ENCODE results near the gene EPHB1.

EPHB1 gene

DNA sequence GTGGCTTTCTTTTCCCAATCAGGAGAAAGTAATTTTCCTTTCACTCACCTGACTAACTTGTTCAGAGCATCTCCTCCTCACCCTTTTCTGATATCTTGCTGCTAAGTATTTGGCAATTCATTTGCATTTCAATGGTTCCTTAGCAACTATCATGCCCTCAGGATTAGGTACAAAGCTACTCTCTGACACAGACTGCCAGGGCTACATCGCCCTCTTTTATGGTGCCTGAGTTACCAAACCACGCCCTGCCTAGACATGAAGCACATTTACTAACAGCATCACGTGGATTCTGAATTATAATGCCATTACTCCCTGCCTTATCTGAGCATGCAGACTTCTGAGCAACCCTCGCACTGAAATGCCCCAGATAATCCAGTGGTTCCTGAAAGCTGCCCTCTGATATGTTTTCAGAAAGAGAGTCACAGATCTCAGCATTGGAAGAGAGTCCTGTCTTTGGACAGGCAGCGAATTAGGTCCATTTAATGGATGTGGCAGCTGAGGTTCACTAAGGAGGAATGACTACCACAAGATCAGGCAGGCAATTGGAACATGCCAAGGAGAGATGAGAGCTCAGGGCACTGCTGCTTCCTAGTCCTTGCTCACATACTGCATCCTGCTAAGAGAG is 14.5 kb downstream of the EPHB1 start:
- DNase-seq (ENCODE audit: low read depth), result no peak

DNA sequence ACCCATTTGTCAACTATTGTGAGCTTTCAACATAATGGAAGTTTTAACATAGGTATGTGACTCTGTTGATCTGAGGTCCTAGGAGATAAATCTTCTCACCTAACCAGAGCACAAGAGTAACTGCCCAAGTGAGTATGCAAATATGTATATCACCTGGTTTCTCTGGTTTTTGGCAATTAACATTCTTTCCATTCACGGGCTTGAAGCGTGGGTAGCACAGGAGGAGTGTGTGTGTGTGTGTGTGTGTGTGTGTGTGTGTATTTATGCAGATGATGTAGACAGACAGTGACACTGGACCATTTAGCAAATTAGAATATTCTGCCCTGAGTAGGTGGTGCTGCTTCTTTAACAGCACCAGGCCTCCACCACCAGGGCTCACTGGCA is 15.0 kb downstream of the EPHB1 start:
- no peak for DNase-seq (ENCODE audit: low read depth)

DNA sequence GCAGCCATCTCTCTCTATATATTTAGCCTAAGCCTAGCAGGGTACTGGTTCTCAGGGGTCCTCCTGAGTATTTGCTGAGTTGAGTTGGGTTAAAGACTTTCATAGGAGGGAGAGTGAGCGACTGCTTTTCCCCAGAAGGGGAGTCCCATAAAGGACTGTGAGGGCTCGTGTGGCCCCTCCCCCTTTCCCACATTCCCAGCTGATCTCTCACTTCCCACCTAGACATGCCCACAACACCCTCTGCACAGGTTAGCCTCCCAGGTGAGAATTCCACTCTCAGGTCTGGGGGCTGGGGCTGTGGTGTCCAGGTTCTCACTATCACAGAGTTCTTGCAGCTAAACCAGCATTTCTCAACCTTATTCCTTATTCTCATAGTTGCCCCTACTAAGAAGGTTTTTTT is 15.8 kb downstream of the EPHB1 start:
- no peak for DNase-seq (ENCODE audit: low read depth)

DNA sequence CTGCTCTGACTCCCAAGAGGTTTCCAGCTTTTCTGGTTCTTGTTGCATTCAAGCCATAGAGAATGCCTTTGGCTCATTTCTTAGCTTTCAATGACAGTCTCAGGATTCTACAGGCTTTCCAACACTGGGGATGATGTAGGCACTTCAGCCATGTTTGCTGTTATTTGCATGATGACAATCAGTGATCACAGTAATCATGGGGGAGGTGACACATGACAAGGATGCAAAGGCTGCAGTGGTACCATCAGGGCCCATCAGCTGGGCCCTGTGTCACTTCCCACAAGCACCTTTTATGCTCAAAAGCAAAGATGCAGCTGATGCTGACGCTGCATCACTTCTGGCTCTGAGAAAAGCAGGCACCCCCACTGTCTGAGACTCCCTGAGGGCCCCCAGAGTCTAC is 18.6 kb downstream of the EPHB1 start:
- DNase-seq (ENCODE audit: low read depth), result no peak

DNA sequence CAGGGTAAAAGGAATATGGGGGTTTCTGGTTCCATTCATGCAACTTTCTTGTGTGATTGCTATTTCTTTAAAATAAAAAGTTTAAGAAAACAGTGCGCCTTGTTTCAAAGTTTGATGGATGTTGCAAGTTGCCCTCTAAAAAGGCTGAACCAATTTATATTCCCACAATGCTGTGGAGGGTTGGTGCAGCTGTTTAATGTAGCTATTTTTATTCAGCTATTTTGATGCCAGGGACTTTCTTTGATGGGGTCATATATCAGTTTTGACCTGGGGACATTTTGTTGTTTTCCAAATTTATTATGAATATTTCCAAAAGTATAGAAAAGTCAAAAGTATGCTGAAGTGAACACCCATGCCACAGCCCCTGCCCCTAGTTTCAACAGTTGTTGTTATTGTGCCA is 20.5 kb downstream of the EPHB1 start:
- DNase-seq (ENCODE audit: low read depth), result no peak

DNA sequence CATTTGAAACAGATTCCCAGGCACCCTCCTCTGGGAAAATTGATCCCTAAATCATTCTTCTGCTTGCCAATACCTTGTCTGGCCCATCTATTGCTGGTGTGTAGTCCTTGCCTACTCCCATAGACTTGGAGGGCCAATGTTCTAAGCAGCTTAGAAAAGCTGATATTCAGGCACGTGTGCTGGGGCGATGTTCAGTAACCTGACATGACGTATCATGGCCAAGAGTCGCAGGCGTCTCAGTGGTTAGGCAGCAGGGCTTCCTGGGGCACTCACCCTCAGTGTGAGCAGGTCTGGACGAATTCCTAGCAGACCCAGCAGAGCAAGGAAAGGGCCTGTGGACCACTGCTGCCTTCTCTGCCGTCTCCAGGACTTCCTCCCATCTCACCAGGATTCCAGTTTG is 21.6 kb downstream of the EPHB1 start:
- no peak for DNase-seq (ENCODE audit: low read depth)

DNA sequence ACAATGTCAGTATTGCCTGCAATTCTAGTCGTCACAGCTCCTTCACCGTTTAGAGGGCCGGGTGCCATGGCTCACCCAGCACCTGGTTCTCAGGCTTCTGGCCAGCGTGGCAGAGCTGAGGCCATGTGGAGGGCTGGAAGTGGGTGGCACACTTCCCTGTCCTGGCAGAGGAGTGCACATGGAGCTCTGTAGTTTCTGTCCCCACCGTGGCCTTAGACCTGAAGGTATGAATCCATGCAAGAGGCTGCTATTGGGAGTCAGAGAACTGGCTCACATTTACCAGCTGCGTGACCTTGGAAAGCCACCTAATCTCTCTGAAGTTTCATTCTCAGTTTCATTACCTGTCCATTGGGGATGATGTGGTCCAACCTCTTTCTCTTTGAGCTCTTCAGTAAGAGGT is 22.2 kb downstream of the EPHB1 start:
- no peak for DNase-seq (ENCODE audit: low read depth)

DNA sequence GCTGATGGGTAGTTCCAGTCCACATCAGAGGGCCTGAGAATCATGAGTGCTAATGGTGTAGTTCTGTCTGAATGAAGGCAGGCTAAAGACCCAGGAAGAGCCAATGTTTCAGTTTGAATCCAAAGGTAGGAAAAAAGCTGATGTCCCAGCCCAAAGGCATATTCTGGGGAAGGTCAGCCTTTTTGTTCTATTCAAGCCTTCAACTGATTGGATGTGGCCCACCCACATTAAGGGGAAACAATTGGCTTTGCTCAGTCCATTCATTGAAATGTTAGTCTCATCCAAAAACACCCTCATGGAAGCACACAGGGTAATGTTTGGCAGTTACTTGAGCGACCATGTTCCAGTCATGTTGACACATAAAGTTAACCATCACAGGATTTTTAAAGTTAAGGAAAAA is 25.9 kb downstream of the EPHB1 start:
- DNase-seq (ENCODE audit: low read depth), result no peak

DNA sequence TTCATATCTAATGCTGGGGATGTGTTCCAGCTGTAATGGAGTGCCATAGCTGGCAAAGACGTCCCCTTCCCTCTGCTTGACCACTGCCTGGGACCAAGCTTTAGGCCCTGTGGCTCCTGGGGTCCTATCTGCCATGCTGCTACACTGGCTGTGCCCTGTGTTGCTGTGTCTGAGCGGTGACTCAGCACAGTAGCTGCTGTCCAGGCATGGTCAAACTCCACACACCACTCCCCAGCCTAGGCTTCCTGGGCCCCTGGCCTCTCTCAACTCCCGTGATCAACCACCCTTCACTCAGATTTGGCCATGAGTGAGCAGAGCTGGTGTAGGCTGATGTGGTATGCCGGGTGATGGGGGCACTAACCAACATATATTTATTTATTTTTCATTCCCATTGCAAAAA is 27.0 kb downstream of the EPHB1 start:
- DNase-seq (ENCODE audit: low read depth), result no peak

DNA sequence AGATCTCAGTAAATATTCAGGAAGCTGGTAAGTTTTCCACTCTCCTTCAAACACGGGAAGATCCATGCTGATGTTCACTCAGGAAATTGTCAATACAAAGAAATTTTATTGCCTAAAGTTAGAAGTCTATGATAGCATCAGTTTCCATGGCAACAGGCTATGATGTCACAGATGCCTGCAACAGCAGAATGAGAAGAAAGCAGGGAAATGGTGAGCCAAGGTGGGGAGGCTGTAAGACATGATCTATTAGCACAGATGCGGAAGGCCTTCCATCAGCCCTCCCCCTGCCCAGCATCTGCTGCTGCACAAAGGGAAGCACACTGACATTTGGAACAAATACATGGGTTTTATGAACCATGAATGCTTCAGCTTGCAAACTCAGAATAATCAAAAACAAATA is 28.6 kb downstream of the EPHB1 start:
- DNase-seq (ENCODE audit: low read depth), result no peak

DNA sequence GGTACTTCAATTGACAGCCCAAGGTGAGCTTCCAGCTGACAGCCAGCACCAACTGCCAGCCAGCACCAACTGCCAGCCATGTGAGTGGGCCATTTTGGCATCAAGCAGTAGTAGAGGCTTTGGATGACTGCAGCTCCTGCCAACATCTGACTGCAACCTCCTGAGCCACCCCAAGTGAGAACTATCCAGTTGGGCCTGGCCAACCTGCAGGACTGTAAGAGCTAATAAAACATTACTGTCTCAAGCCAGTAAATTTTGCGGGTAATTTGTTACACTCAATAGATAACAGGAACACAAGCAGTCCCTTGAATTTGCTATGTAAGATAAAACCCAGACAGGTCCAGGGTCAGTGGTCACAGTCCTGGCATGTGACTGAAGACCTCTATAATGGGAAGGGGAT is 29.7 kb downstream of the EPHB1 start:
- no peak for DNase-seq (ENCODE audit: low read depth)

DNA sequence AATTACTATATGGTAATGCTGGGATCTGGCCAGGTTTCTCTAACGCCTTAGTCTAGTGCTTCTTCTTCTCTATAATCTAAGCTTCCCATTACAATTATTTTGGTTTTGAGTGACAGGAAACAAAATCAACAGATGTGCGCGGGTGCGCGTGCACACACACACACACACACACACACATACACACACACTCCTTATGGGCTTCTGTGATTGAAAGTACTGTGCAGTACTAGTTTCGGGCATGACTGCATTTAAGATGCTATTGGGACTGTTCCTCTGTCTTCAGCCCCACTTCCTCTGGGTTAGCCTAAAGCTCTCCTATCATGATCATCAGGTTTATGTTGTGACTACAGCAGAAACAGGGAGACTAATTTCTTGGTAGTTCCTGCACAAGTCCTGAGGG is 32.2 kb downstream of the EPHB1 start:
- DNase-seq (ENCODE audit: low read depth), result no peak

DNA sequence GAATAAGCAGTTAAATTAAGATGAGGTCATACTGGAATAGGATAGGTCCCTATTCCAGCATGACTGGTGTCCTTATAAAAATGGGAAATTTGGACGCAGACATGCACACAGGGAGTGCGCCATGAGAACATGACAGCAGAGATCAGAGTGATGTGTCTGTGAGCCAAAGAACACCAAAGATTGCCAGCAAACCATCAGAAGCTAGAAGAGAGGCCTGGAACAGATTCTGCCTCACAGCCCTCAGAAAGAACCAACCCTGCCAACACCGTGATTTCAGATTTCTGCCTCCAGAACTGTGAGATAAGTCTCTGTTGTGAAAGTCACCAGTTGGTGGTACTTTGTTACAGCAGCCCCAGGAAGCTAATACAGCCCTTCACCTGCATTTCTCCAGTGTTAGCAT is 34.7 kb downstream of the EPHB1 start:
- DNase-seq (ENCODE audit: low read depth), result no peak

DNA sequence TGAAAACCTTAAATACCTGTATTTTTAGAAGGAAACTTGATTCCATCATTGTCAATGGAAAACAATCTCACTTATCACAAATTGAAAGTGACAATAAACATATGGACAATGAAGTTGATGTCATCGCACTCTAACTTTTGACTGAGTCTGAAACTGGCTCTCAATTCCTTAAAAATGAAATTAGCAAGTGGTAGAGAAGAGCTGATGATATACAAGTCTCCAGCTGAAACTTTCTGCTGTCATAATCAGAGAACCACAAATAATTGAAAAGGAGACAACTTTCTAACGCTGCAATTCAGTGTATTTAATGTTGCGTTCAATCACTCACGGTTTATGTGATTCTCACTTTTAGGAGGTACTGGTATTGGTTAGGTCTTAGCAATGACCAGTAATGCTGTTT is 37.5 kb downstream of the EPHB1 start:
- no peak for DNase-seq (ENCODE audit: low read depth)

DNA sequence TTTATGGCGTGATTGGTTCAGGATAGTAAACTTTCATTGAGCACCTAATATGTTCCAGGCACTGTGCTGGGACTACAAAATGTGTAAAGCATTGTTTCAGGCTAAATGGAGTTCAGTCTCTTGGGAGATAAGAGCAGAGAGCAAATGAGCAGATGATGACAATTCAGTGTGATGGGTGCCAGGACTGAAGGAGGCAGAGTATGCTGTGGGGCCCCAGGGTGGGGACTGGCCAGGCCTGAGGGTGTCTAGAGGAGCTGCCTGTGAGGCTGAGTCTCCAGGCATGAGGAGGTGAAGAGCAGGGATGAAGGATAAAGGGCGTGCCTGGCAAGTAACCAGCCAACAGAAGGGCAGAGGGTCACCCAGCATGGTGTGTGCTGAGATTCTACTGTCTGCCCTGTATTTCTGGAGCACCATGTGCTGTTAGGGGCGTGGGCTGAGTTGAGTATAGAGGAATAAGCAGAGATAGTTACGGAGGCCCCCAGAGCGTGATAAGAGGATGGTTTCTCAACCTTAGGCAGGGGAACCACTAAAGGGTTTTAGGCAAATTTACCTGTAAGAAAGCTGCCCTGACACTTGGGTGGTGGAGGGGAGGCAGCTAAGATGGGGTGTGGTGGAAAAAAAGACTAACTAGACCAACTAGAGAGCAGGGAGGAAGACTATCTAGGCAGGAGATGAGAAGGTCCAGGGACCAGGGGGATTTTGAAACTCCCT is 38.5 kb downstream of the EPHB1 start:
- DNase-seq (ENCODE audit: low read depth), result no peak

DNA sequence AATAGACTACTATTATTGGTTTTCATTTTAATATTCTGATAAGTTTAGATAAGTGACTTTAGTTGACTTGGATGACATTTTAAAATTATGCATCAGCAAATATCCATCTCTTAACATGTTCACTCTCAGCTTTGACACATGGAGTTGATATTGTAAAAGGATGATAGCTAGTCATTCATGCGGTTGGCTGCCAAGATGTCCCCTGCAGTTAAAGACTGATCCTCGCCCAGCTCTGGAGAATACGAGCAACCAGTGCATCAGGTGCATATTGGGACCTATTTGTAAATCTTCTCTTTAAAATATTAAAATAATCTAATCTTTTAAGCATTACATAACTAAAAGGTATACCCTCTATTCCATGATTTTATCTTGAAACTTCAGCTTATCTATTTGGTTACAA is 41.9 kb downstream of the EPHB1 start:
- DNase-seq (ENCODE audit: low read depth), result no peak

DNA sequence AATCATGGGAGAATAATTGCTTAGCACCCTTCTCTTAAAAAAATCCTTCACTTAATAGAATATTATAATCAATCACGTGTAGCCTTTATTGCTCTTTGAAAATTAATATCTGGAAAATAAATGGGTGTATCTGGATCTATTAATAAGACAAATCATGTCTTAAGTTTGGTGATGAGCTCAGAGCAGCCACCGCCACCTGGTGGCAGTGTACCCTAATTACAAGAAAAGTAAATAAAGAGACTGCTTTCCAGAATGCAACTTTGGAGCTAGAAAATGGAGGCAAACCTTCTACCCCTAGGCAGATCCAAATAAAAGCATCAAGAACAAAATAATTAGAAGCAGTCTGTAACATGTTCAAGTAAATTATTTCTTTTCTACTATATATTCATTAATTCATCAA is 43.5 kb downstream of the EPHB1 start:
- no peak for DNase-seq (ENCODE audit: low read depth)

DNA sequence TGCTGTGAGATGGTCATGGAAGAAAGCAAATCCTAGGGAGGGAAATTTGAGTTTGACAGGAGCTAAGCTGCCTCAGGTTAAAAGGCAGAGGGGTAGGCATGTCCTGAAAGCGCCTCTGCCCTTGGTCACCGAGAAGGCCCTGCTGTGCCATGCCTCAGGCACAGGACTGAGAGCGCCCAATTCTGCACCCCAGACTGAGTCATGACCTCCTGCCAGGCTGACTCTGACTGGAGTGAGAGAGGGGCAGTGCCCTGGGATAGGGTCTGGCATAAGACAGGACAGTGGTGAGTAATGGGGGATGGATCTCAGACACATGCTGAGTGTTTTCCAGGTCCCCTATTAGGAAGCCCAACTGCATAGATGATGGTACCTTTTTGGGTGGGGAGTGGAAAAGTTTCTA is 44.4 kb downstream of the EPHB1 start:
- DNase-seq (ENCODE audit: low read depth), result no peak

DNA sequence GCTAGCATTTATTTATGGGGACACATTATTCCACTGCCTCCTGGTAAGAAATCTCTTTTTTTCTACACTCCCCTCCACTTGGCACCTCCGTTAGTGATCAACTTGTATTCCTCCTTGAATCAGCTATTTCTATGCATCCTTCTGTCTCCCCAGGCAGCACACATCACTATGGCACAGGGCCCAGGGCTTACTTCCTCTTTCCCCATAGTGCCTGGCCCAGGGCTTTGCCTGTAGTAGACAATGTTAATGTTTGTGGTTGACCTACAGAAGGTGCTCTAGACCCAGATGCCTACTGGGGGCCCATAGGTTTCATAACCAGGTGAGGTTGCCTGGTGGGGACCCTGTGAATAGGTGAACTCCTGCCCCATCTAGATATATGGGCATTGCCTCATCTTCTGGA is 44.9 kb downstream of the EPHB1 start:
- DNase-seq (ENCODE audit: low read depth), result no peak

DNA sequence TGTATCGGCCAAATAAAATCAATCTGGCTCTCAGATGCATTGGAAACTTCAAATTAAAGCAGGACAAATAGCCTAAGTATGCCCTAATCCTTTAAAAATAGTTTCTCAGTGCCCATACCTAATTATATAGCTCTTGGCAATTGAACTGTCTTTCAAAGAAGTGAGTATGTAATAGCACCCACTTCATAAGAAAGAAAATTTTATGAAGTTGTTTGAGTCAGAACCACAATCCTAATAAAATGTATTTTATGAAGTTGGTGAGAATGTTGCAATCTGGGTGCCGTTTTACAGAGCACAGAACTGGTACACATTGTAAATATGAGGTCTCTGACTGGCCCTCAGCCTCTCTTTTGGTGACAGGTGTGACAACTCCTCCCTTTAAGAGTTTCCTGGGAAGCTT is 45.4 kb downstream of the EPHB1 start:
- no peak for DNase-seq (ENCODE audit: low read depth)

DNA sequence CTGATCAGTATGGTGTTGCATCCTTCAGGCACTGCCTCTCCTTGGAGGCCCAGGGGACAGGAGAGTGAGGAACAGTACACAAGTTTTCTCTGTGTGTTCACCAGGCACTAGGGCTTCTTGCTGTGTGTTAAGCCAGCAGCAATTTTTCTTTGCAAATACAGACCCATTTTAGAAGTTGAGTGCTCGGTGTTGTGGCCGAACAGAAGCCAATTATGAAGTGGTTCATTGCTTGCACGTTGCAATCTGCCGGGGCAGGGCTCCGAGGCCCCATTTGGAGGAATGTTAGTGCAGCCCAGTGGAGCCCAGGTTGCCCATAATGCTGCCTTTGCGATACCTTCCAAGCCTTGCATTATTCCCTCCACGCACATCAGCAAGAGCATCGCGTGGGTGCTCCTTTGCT is 51.0 kb downstream of the EPHB1 start:
- no peak for DNase-seq (ENCODE audit: low read depth)

DNA sequence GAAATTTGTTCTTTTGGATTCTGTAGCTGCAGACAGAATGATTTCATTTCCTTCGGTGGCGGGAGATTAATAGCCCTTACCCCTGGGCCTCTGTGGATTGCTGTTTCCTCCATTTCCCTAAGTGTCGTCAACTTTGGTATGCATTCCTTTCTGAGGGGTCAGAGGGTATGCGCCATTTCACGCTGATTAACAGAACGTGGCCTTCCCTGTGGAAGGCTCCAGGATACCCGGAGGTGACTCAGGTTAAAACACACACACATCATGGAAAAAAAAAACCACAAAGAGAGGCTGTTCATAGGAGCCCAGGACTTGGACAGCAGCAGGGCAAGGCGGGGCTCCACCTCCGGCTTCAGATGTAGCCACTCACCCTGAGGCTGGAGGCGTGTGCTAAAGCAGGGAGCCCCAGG is 51.9 kb downstream of the EPHB1 start:
- DNase-seq (ENCODE audit: low read depth), result no peak

DNA sequence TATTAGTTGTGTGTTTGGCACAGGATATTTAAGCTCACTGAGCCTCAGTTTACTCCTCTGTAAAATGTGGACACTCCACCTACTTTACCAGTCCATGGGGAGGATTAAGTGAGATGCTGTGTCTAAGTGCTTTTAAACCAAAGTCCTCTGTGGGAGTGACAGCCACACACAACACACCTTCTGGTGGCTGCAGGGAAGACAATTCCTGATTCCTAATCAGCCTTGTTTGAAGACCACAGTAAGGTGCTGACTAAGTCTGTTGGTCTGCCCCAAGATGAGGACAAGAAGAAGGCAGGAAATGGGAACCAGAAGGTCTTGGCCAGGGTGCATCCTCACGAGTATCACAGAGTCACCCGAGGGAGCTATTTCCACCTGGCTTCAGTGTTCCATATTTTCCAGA is 52.3 kb downstream of the EPHB1 start:
- no peak for DNase-seq (ENCODE audit: low read depth)

DNA sequence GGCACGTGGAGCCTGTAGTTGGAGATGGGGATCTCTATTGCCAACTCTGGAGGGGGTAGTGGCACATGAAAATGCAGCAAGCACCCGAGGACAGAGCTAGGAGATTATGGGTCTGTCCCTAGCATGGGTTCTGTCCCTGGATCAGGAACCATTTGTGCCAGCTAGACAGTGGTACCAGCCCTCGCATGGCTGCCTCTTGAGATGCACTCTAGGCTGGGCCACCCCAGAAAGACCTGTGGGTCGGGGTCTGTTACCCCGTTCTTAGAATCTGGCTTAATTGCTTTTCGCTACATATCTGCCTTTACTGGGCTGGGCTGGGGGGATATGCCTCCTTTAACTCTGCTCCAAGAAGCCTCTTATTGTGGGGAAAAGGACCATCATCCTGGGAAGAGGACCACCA is 54.5 kb downstream of the EPHB1 start:
- no peak for DNase-seq (ENCODE audit: low read depth)
